ES-I3 (cell line): Measurements from ENCODE around the gene FBN1.

ENCODE experiments used
- H3K36me3 ChIP-seq: 2 replicates; pipeline ENCODE4 v1.6.1; 2013; ENCODE audit warnings: mild to moderate bottlenecking, low read length, control low read depth, moderate library complexity; ENCODE audit not compliant: insufficient read depth
- H3K4me1 ChIP-seq: 2 replicates; pipeline ENCODE4 v1.6.1; 2013; ENCODE audit warnings: mild to moderate bottlenecking, control low read depth, low read length; ENCODE audit not compliant: insufficient read depth
- H3K9ac ChIP-seq: 2 replicates; pipeline ENCODE4 v1.6.1; 2013; ENCODE audit warnings: low read depth, mild to moderate bottlenecking, low read length, moderate library complexity
- H3K9me3 ChIP-seq: 2 replicates; pipeline ENCODE4 v1.6.1; 2013; ENCODE audit warnings: mild to moderate bottlenecking, low read length, moderate library complexity; ENCODE audit not compliant: control insufficient read depth, insufficient read depth

Gene FBN1

GRCh38 chr15:48642795-48643194 lies 2.7 kb downstream of the FBN1 start:
- no peaks in the 10 kb centered on the region for H3K36me3 ChIP-seq
- H3K9ac ChIP-seq, result no peak overlapping the region
- H3K9me3 ChIP-seq, result no peaks in the 10 kb centered on the region
- 0 out of 2 replicates have a peak, but pooled peaks cover 5% of the 10 kb centered on the region for H3K4me1 ChIP-seq

- no peak overlapping the region for H3K9ac ChIP-seq
- H3K36me3 ChIP-seq, result no peaks in the 10 kb centered on the region
- 0 out of 2 replicates have a peak, but pooled peaks cover 5% of the 10 kb centered on the region for H3K4me1 ChIP-seq
- no peaks in the 10 kb centered on the region for H3K9me3 ChIP-seq
Measured at GRCh38 chr15:48641416-48641815, 4.1 kb downstream of the FBN1 start.

GRCh38 chr15:48638963-48639362 lies 6.5 kb downstream of the FBN1 start:
- 0 out of 2 replicates have a peak, but pooled peaks cover 2% of the 10 kb centered on the region for H3K4me1 ChIP-seq
- no peaks in the 10 kb centered on the region for H3K36me3 ChIP-seq
- H3K9me3 ChIP-seq, result no peaks in the 10 kb centered on the region
- H3K9ac ChIP-seq, result no peak overlapping the region

GRCh38 chr15:48637639-48638038 lies 7.9 kb downstream of the FBN1 start:
- no peaks in the 10 kb centered on the region for H3K36me3 ChIP-seq
- no peaks in the 10 kb centered on the region for H3K9me3 ChIP-seq
- no peaks in the 10 kb centered on the region for H3K4me1 ChIP-seq
- H3K9ac ChIP-seq, result no peak overlapping the region

GRCh38 chr15:48636511-48636910 lies 9.0 kb downstream of the FBN1 start:
- H3K9ac ChIP-seq, result no peak overlapping the region
- no peaks in the 10 kb centered on the region for H3K9me3 ChIP-seq
- no peaks in the 10 kb centered on the region for H3K4me1 ChIP-seq
- no peaks in the 10 kb centered on the region for H3K36me3 ChIP-seq

GRCh38 chr15:48634893-48635292 lies 10.6 kb downstream of the FBN1 start:
- Histone ChIP-seq H3K4me1 (peaks cover 6% of the 10 kb centered on the region; the same call in 1 of the 2 replicates), H3K9ac (no peak overlapping the region), H3K9me3 (no peaks in the 10 kb centered on the region), H3K36me3 (no peaks in the 10 kb centered on the region)

- Histone ChIP-seq H3K36me3 (no peaks in the 10 kb centered on the region), H3K9ac (no peak overlapping the region), H3K4me1 (peaks cover 6% of the 10 kb centered on the region; the same call in 1 of the 2 replicates), H3K9me3 (no peaks in the 10 kb centered on the region)
Measured at GRCh38 chr15:48634096-48634495, 11.4 kb downstream of the FBN1 start.

- Histone ChIP-seq H3K4me1 (peaks cover 7% of the 10 kb centered on the region; the same call in 1 of the 2 replicates), H3K9me3 (no peaks in the 10 kb centered on the region), H3K36me3 (no peaks in the 10 kb centered on the region), H3K9ac (no peak overlapping the region)
Measured at GRCh38 chr15:48632651-48633050, 12.9 kb downstream of the FBN1 start.

GRCh38 chr15:48631176-48631770 lies 14.2 kb downstream of the FBN1 start:
- Histone ChIP-seq H3K9ac (no peak overlapping the region), H3K36me3 (no peaks in the 10 kb centered on the region), H3K4me1 (peaks cover 11% of the 10 kb centered on the region; the same call in 1 of the 2 replicates), H3K9me3 (no peaks in the 10 kb centered on the region)

- Histone ChIP-seq H3K36me3 (no peaks in the 10 kb centered on the region), H3K4me1 (peaks cover 11% of the 10 kb centered on the region; the same call in 1 of the 2 replicates)
Measured at GRCh38 chr15:48630245-48630644, 15.3 kb downstream of the FBN1 start.

GRCh38 chr15:48628832-48629231 lies 16.7 kb downstream of the FBN1 start:
- H3K4me1 ChIP-seq, result peaks cover 16% of the 10 kb centered on the region; the same call in 1 of the 2 replicates
- H3K9ac ChIP-seq, result no peak overlapping the region
- H3K9me3 ChIP-seq, result no peaks in the 10 kb centered on the region
- no peaks in the 10 kb centered on the region for H3K36me3 ChIP-seq

More at GRCh38 chr15:48630245-48630644, 15.3 kb downstream of the FBN1 start:
- no peak overlapping the region for H3K9ac ChIP-seq
- H3K9me3 ChIP-seq, result no peaks in the 10 kb centered on the region

GRCh38 chr15:48627260-48627940 lies 18.1 kb downstream of the FBN1 start:
- H3K9ac ChIP-seq, result no peak overlapping the region
- H3K9me3 ChIP-seq, result no peaks in the 10 kb centered on the region
- H3K4me1 ChIP-seq, result peaks cover 16% of the 10 kb centered on the region; the same call in 1 of the 2 replicates
- no peaks in the 10 kb centered on the region for H3K36me3 ChIP-seq

GRCh38 chr15:48625126-48625525 lies 20.4 kb downstream of the FBN1 start:
- Histone ChIP-seq H3K36me3 (no peaks in the 10 kb centered on the region), H3K9ac (no peak overlapping the region), H3K4me1 (peaks cover 12% of the 10 kb centered on the region; the same call in 1 of the 2 replicates), H3K9me3 (no peaks in the 10 kb centered on the region)

- no peaks in the 10 kb centered on the region for H3K9me3 ChIP-seq
- no peaks in the 10 kb centered on the region for H3K36me3 ChIP-seq
- no peak overlapping the region for H3K9ac ChIP-seq
- H3K4me1 ChIP-seq, result peaks cover 10% of the 10 kb centered on the region; the same call in 1 of the 2 replicates
Measured at GRCh38 chr15:48624700-48625099, 20.8 kb downstream of the FBN1 start.

GRCh38 chr15:48623456-48623855 lies 22.1 kb downstream of the FBN1 start:
- Histone ChIP-seq H3K9ac (no peak overlapping the region), H3K4me1 (peaks cover 10% of the 10 kb centered on the region; the same call in 1 of the 2 replicates), H3K9me3 (no peaks in the 10 kb centered on the region), H3K36me3 (no peaks in the 10 kb centered on the region)
